Activated CD8-positive, alpha-beta memory T cell treated with anti-CD3 and anti-CD28 coated beads, Interleukin-2, amount 50 U/mL, for 48 hours (primary cell): ENCODE results near the gene SLC12A6.

Source experiments
- DNase-seq: peaks from one replicate; pipeline ENCODE4 v3.0.0-alpha.2; 2020

The SLC12A6 gene

GRCh38 chr15:34327906-34328305 lies 9.7 kb downstream of the SLC12A6 start:
- DNase-seq, result no peak

GRCh38 chr15:34325368-34325767 lies 12.2 kb downstream of the SLC12A6 start:
- no peak for DNase-seq

GRCh38 chr15:34324933-34325332 lies 12.6 kb downstream of the SLC12A6 start:
- DNase-seq, result no peak

GRCh38 chr15:34323217-34323616 lies 14.4 kb downstream of the SLC12A6 start:
- DNase-seq, result no peak

GRCh38 chr15:34318277-34319079 lies 19.1 kb downstream of the SLC12A6 start:
- no peak for DNase-seq

GRCh38 chr15:34314491-34315490 lies 22.8 kb downstream of the SLC12A6 start:
- no peak for DNase-seq

- DNase-seq, result no peak
These were observed 26.0 kb downstream of the SLC12A6 start for GRCh38 chr15:34311563-34311962.

GRCh38 chr15:34304613-34305012 lies 33.0 kb downstream of the SLC12A6 start:
- no peak for DNase-seq

GRCh38 chr15:34301058-34301457 lies 36.5 kb downstream of the SLC12A6 start:
- DNase-seq, result no peak

GRCh38 chr15:34297059-34297458 lies 40.5 kb downstream of the SLC12A6 start:
- no peak for DNase-seq

- no peak for DNase-seq
These were observed 45.0 kb downstream of the SLC12A6 start for GRCh38 chr15:34292621-34293020.

- DNase-seq, result no peak
These were observed 52.6 kb downstream of the SLC12A6 start for GRCh38 chr15:34284937-34285336.

GRCh38 chr15:34282384-34282783 lies 55.2 kb downstream of the SLC12A6 start:
- DNase-seq, result no peak

- no peak for DNase-seq
These were observed 57.4 kb downstream of the SLC12A6 start for GRCh38 chr15:34280193-34280592.

GRCh38 chr15:34279368-34279767 lies 58.2 kb downstream of the SLC12A6 start:
- DNase-seq, result no peak

GRCh38 chr15:34275721-34276120 lies 61.9 kb downstream of the SLC12A6 start:
- DNase-seq, result no peak

GRCh38 chr15:34275154-34275553 lies 62.4 kb downstream of the SLC12A6 start:
- no peak for DNase-seq

- DNase-seq, result no peak
These were observed 66.1 kb downstream of the SLC12A6 start for GRCh38 chr15:34271493-34271892.

GRCh38 chr15:34266751-34267150 lies 70.8 kb downstream of the SLC12A6 start:
- DNase-seq, result no peak

GRCh38 chr15:34264076-34264475 lies 73.5 kb downstream of the SLC12A6 start:
- no peak for DNase-seq

GRCh38 chr15:34262362-34262761 lies 75.2 kb downstream of the SLC12A6 start:
- no peak for DNase-seq

- DNase-seq, result no peak
These were observed 78.0 kb downstream of the SLC12A6 start for GRCh38 chr15:34259566-34259965.

- DNase-seq, result no peak
These were observed 79.4 kb downstream of the SLC12A6 start for GRCh38 chr15:34258151-34258550.

- DNase-seq, result no peak
These were observed 85.0 kb downstream of the SLC12A6 start for GRCh38 chr15:34252545-34252944.
